Loucy (cell line): ENCODE measurements around the gene CTRB1.

Source experiments
- H2AFZ ChIP-seq: fragments of 200-600 bp; sonication (generic); 2 replicates; pipeline ENCODE4 v1.6.0; 2016; ENCODE audit warnings: antibody characterized with exemption, mild to moderate bottlenecking, low read length, moderate library complexity
- H3F3A ChIP-seq: fragments of 200-600 bp; 2 replicates; pipeline ENCODE4 v1.6.0; 2016; ENCODE audit warnings: antibody characterized with exemption, low read depth, mild to moderate bottlenecking
- H3K27me3 ChIP-seq: fragments of 200-600 bp; sonication (generic); 2 replicates; pipeline ENCODE4 v1.6.1; 2014; ENCODE audit warnings: low read length, mild to moderate bottlenecking; ENCODE audit not compliant: insufficient read depth, poor library complexity, severe bottlenecking
- H3K36me3 ChIP-seq: fragments of 200-600 bp; sonication (generic); 2 replicates; pipeline ENCODE4 v1.6.1; 2016; ENCODE audit warnings: low read length; ENCODE audit not compliant: insufficient read depth
- H3K4me1 ChIP-seq: fragments of 200-600 bp; sonication (generic); 2 replicates; pipeline ENCODE4 v1.5.1; 2014; ENCODE audit warnings: low read length, mild to moderate bottlenecking; ENCODE audit not compliant: insufficient read depth, poor library complexity, severe bottlenecking
- H3K4me2 ChIP-seq: fragments of 200-600 bp; sonication (generic); 2 replicates; pipeline ENCODE4 v1.6.0; 2014; ENCODE audit warnings: antibody characterized with exemption, low read length, low read depth, mild to moderate bottlenecking; ENCODE audit not compliant: poor library complexity, severe bottlenecking
- H3K4me3 ChIP-seq: fragments of 200-600 bp; sonication (generic); 2 replicates; pipeline ENCODE4 v1.5.1; 2014; ENCODE audit warnings: low read length, mild to moderate bottlenecking, mixed read lengths; ENCODE audit not compliant: poor library complexity, severe bottlenecking
- H3K79me2 ChIP-seq: fragments of 200-600 bp; sonication (generic); 2 replicates; pipeline ENCODE4 v1.6.1; 2014; ENCODE audit warnings: low read length; ENCODE audit not compliant: insufficient read depth
- H3K9ac ChIP-seq: fragments of 200-600 bp; sonication (generic); 2 replicates; pipeline ENCODE4 v1.6.0; 2014; ENCODE audit warnings: mild to moderate bottlenecking, low read depth, low read length, moderate library complexity; ENCODE audit not compliant: poor library complexity, severe bottlenecking
- H3K9me2 ChIP-seq: fragments of 200-600 bp; sonication (generic); replicated peaks from 2 replicates; pipeline ENCODE4 v1.6.1; 2016; ENCODE audit warnings: low read depth, low read length, mixed read lengths
- H3K9me3 ChIP-seq: fragments of 200-600 bp; sonication (generic); 2 replicates; pipeline ENCODE4 v1.6.1; 2014; ENCODE audit warnings: mild to moderate bottlenecking, antibody characterized with exemption, low read length, low read depth; ENCODE audit not compliant: insufficient read depth
- H4K20me1 ChIP-seq: fragments of 200-600 bp; sonication (generic); 2 replicates; pipeline ENCODE4 v1.6.0; 2014; ENCODE audit warnings: antibody characterized with exemption, low read length, mild to moderate bottlenecking; ENCODE audit not compliant: insufficient read depth, poor library complexity, severe bottlenecking
- CTCF ChIP-seq: fragments of 200-600 bp; sonication (generic); conservative IDR thresholded peaks from 2 replicates; pipeline ENCODE4 v1.5.1; 2014; ENCODE audit warnings: mild to moderate bottlenecking, antibody characterized with exemption, low read length
- EZH2phosphoT487 ChIP-seq: fragments of 200-600 bp; IDR thresholded peaks from 2 replicates; pipeline ENCODE4 v1.6.1; 2018; ENCODE audit warnings: antibody characterized with exemption, mild to moderate bottlenecking, moderate library complexity, borderline replicate concordance

Gene CTRB1

DNA sequence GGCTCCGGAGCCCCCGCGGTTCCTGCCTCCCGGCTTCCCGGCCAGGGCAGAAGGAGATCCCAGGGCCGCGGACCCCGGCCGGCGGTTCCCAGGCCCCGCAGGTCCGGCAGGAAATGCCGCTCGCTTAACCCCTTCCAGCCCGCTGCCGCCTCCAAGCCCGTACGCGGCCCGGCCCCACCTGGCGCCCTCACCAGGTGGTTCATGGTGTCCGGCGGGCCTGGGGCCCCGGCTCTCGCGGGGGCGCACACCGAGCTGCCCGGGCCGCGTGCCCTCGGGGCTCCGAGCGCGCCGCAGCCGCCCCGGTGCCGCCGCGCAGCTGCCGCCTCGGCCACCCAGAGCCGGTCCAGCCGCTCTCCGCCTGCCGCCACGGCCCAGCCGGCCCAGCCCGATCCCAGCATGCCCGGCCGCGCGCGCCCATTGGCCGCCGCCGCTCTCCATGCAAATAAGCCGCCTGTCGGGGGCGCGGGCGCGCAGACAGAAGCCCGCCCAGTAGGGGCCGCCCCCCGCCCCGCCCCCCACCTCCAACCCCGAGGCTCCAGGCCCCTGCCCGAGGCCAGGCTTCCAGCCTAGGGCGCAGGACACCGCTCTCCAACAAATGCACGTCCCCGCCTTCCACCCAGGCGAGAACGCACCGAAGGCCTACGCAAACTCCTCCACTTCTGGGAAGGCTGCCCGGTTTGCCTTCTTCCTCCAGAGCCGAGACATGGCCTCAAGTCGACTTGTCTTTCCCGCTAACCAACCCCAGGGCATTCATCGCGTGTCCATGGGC is 32.7 kb downstream of the CTRB1 start, which contains the start of gene BCAR1:
BCAR1 (minus strand) TSS at position 345 of the 769 bp plus-strand sequence; CDS start at position 203, 142 bp downstream.
- H3K9me2 ChIP-seq: no peaks in the 10 kb centered on the region
- no peak for TF ChIP-seq EZH2phosphoT487
- TF ChIP-seq CTCF: no peak
- no peak within 1 kb of the TSS for H3K4me3 ChIP-seq
- H3K79me2 ChIP-seq: no peaks in the 10 kb centered on the region
- no peaks in the 10 kb centered on the region for H3F3A ChIP-seq
- no peak within 1 kb of the TSS for H2AFZ ChIP-seq
- no peaks in the 10 kb centered on the region for H3K36me3 ChIP-seq
- no peak within 1 kb of the TSS for H3K9ac ChIP-seq
- no peaks in the 10 kb centered on the region for H3K4me1 ChIP-seq
- no peaks in the 10 kb centered on the region for H3K9me3 ChIP-seq
- H3K4me2 ChIP-seq: no peak within 1 kb of the TSS
- H4K20me1 ChIP-seq: no peaks in the 10 kb centered on the region
- peaks cover 3% of the 10 kb centered on the region for H3K27me3 ChIP-seq

- no peaks in the 10 kb centered on the region for H3F3A ChIP-seq
- no peak overlapping the region for H3K4me2 ChIP-seq
- no peaks in the 10 kb centered on the region for H3K36me3 ChIP-seq
- peaks cover 3% of the 10 kb centered on the region for H3K27me3 ChIP-seq
- no peak overlapping the region for H3K9ac ChIP-seq
- no peaks in the 10 kb centered on the region for H3K9me3 ChIP-seq
- H4K20me1 ChIP-seq: no peaks in the 10 kb centered on the region
- H2AFZ ChIP-seq: no peak overlapping the region
- no peaks in the 10 kb centered on the region for H3K79me2 ChIP-seq
- H3K4me1 ChIP-seq: no peaks in the 10 kb centered on the region
- TF ChIP-seq EZH2phosphoT487 (no peak), CTCF (no peak)
- no peak overlapping the region for H3K4me3 ChIP-seq
- no peaks in the 10 kb centered on the region for H3K9me2 ChIP-seq
These were observed 33.5 kb downstream of the CTRB1 start for GRCh38 chr16:75252049-75252864.

GRCh38 chr16:75252946-75253911 is 34.4 kb downstream of the CTRB1 start:
- H3K4me3 ChIP-seq: no peak overlapping the region
- no peaks in the 10 kb centered on the region for H3F3A ChIP-seq
- TF ChIP-seq EZH2phosphoT487 (no peak), CTCF (no peak)
- no peaks in the 10 kb centered on the region for H4K20me1 ChIP-seq
- no peaks in the 10 kb centered on the region for H3K9me3 ChIP-seq
- H3K27me3 ChIP-seq: peaks cover 6% of the 10 kb centered on the region
- no peaks in the 10 kb centered on the region for H3K9me2 ChIP-seq
- no peaks in the 10 kb centered on the region for H3K36me3 ChIP-seq
- H2AFZ ChIP-seq: no peak overlapping the region
- no peaks in the 10 kb centered on the region for H3K4me1 ChIP-seq
- no peaks in the 10 kb centered on the region for H3K79me2 ChIP-seq
- no peak overlapping the region for H3K9ac ChIP-seq
- H3K4me2 ChIP-seq: no peak overlapping the region
